Neural progenitor cell (in vitro differentiated cells): ENCODE results near the gene ARHGAP42. TPM values are rescaled to one million over a fixed set of nuclear protein-coding genes. Genes with fewer than 3 reads are reported as not detected.
"Not testable (repeated sequence)": the region's sequence is repeated elsewhere in the genome, so short reads cannot be mapped to it uniquely, and the experiment has no call there.

ENCODE experiments used
- DNase-seq: peaks from one replicate; pipeline ENCODE4 v3.0.0-alpha.2; 2016; ENCODE audit warnings: low spot score
- H2AFZ ChIP-seq: fragments of 200-600 bp; sonication (generic); replicated peaks from 2 replicates; pipeline ENCODE4 v1.6.1; 2016; ENCODE audit warnings: antibody characterized with exemption
- H3F3A ChIP-seq: fragments of 200-600 bp; sonication (generic); 2 replicates; pipeline ENCODE4 v1.6.1; 2016; ENCODE audit warnings: antibody characterized with exemption, low read depth
- H3K27ac ChIP-seq: fragments of 200-600 bp; sonication (generic); 2 replicates; pipeline ENCODE4 v1.5.1; 2016; ENCODE audit warnings: mild to moderate bottlenecking
- H3K27me3 ChIP-seq: fragments of 200-600 bp; sonication (generic); 2 replicates; pipeline ENCODE4 v1.6.1; 2016; ENCODE audit warnings: mild to moderate bottlenecking, moderate library complexity
- H3K36me3 ChIP-seq: fragments of 200-600 bp; sonication (generic); 2 replicates; pipeline ENCODE4 v1.5.1; 2016
- H3K4me1 ChIP-seq: fragments of 200-600 bp; sonication (generic); 2 replicates; pipeline ENCODE4 v1.6.1; 2016; ENCODE audit warnings: mixed run types
- H3K4me2 ChIP-seq: fragments of 200-600 bp; sonication (generic); 2 replicates; pipeline ENCODE4 v1.6.1; 2016
- H3K4me3 ChIP-seq: fragments of 200-600 bp; sonication (generic); 2 replicates; pipeline ENCODE4 v1.5.1; 2016
- H3K79me2 ChIP-seq: fragments of 200-600 bp; sonication (generic); 2 replicates; pipeline ENCODE4 v1.6.1; 2016; ENCODE audit warnings: low read depth
- H3K9ac ChIP-seq: fragments of 200-600 bp; sonication (generic); 2 replicates; pipeline ENCODE4 v1.6.1; 2016
- H3K9me3 ChIP-seq: fragments of 200-600 bp; sonication (generic); 2 replicates; pipeline ENCODE4 v1.5.1; 2016; ENCODE audit warnings: low read depth
- H4K20me1 ChIP-seq: fragments of 200-600 bp; sonication (generic); 2 replicates; pipeline ENCODE4 v1.6.1; 2016; ENCODE audit warnings: low read depth
- H3K27ac Mint-ChIP-seq: 3 replicates; pipeline ENCODE4 v1.8.0; 2021; ENCODE audit warnings: mixed read lengths
- H3K27me3 Mint-ChIP-seq: 2 replicates; pipeline ENCODE4 v1.8.0; 2022; ENCODE audit warnings: low read depth, mild to moderate bottlenecking, inconsistent platforms, moderate library complexity, mixed read lengths; ENCODE audit not compliant: insufficient read depth
- H3K36me3 Mint-ChIP-seq: 3 replicates; pipeline ENCODE4 v1.8.0; 2021; ENCODE audit warnings: mixed read lengths
- H3K4me1 Mint-ChIP-seq: 3 replicates; pipeline ENCODE4 v1.8.0; 2021; ENCODE audit warnings: mixed read lengths
- H3K4me3 Mint-ChIP-seq: 3 replicates; pipeline ENCODE4 v1.8.0; 2021; ENCODE audit warnings: mild to moderate bottlenecking, moderate library complexity, mixed read lengths
- H3K9me3 Mint-ChIP-seq: 3 replicates; pipeline ENCODE4 v1.8.0; 2020; ENCODE audit warnings: mixed read lengths
- CTCF ChIP-seq: fragments of 200-600 bp; sonication (generic); IDR thresholded peaks from 2 replicates; pipeline ENCODE4 v1.5.1; 2017; ENCODE audit warnings: antibody characterized with exemption, mild to moderate bottlenecking
- EZH2 ChIP-seq: fragments of 200-600 bp; sonication (generic); IDR thresholded peaks from 2 replicates; pipeline ENCODE4 v1.6.1; 2017; ENCODE audit warnings: antibody characterized with exemption, mild to moderate bottlenecking, moderate library complexity
- EZH2phosphoT487 ChIP-seq: fragments of 200-600 bp; sonication (generic); IDR thresholded peaks from 2 replicates; pipeline ENCODE4 v1.6.1; 2017; ENCODE audit warnings: antibody characterized with exemption
- total RNA-seq: library from RNA; depleted of rRNA; stranded (reverse); fragments of >200 nt; gene quantifications from 2 replicates; pipeline ENCODE4 v1.2.3, GENCODE V29; 2015; ENCODE audit warnings: low replicate concordance

ARHGAP42 gene
- total RNA-seq, 1 donor from 2014 or later, result 31.0 TPM

GRCh38 chr11:101009690-101010055 lies 322.6 kb downstream of the ARHGAP42 start:
- no peaks in the 10 kb centered on the region for H3K36me3 Mint-ChIP-seq
- no peaks in the 10 kb centered on the region for H3K27me3 Mint-ChIP-seq
- H3K9me3 Mint-ChIP-seq, result no peaks in the 10 kb centered on the region
- Histone ChIP-seq H3K9ac (no peak overlapping the region), H4K20me1 (no peaks in the 10 kb centered on the region), H3K9me3 (no peaks in the 10 kb centered on the region), H3K4me3 (no peak overlapping the region), H3K79me2 (no peaks in the 10 kb centered on the region), H3K4me1 (no peaks in the 10 kb centered on the region), H3K36me3 (no peaks in the 10 kb centered on the region), H3K27me3 (no peaks in the 10 kb centered on the region), H2AFZ (no peak overlapping the region), H3F3A (no peaks in the 10 kb centered on the region), H3K27ac (no peak overlapping the region), H3K4me2 (no peak overlapping the region)
- peaks cover 4% of the 10 kb centered on the region for H3K4me1 Mint-ChIP-seq
- TF ChIP-seq CTCF (no peak), EZH2phosphoT487 (no peak), EZH2 (no peak)
- DNase-seq, result no peak
- H3K27ac Mint-ChIP-seq, result no peak overlapping the region
- no peak overlapping the region for H3K4me3 Mint-ChIP-seq

- H3K36me3 Mint-ChIP-seq, result no peaks in the 10 kb centered on the region
- H3K4me1 ChIP-seq, result no peaks in the 10 kb centered on the region
- no peaks in the 10 kb centered on the region for H3K36me3 ChIP-seq
- H3K4me3 Mint-ChIP-seq, result no peak overlapping the region
- H3K79me2 ChIP-seq, result no peaks in the 10 kb centered on the region
- H3K27ac ChIP-seq, result no peak overlapping the region
- H3K4me1 Mint-ChIP-seq, result peaks cover 4% of the 10 kb centered on the region
- DNase-seq, result peak; percentile 24
- H4K20me1 ChIP-seq, result no peaks in the 10 kb centered on the region
- H3K27ac Mint-ChIP-seq, result no peak overlapping the region
- no peaks in the 10 kb centered on the region for H3K9me3 ChIP-seq
- no peaks in the 10 kb centered on the region for H3K27me3 Mint-ChIP-seq
- H2AFZ ChIP-seq, result no peak overlapping the region
- H3K4me2 ChIP-seq, result no peak overlapping the region
- TF ChIP-seq EZH2, result no peak
- TF ChIP-seq EZH2phosphoT487, result no peak
- no peak for TF ChIP-seq CTCF
- no peaks in the 10 kb centered on the region for H3K27me3 ChIP-seq
- no peaks in the 10 kb centered on the region for H3K9me3 Mint-ChIP-seq
- H3K9ac ChIP-seq, result no peak overlapping the region
- H3F3A ChIP-seq, result no peaks in the 10 kb centered on the region
- no peak overlapping the region for H3K4me3 ChIP-seq
These were observed 323.8 kb downstream of the ARHGAP42 start for GRCh38 chr11:101010899-101011298.

GRCh38 chr11:101011881-101012280 lies 324.8 kb downstream of the ARHGAP42 start:
- Histone ChIP-seq H3K79me2 (no peaks in the 10 kb centered on the region), H3K27ac (no peak overlapping the region), H4K20me1 (no peaks in the 10 kb centered on the region), H3K27me3 (no peaks in the 10 kb centered on the region), H3K4me2 (no peak overlapping the region), H3K4me3 (no peak overlapping the region), H3K9ac (no peak overlapping the region), H3F3A (no peaks in the 10 kb centered on the region), H2AFZ (no peak overlapping the region), H3K4me1 (no peaks in the 10 kb centered on the region), H3K36me3 (no peaks in the 10 kb centered on the region), H3K9me3 (no peaks in the 10 kb centered on the region)
- Mint-ChIP-seq H3K27me3 (no peaks in the 10 kb centered on the region), H3K9me3 (no peaks in the 10 kb centered on the region), H3K27ac (no peak overlapping the region), H3K36me3 (no peaks in the 10 kb centered on the region), H3K4me3 (no peak overlapping the region), H3K4me1 (peaks cover 4% of the 10 kb centered on the region)
- TF ChIP-seq EZH2phosphoT487 (no peak), CTCF (no peak), EZH2 (no peak)
- no peak for DNase-seq

GRCh38 chr11:101013702-101014101 lies 326.6 kb downstream of the ARHGAP42 start:
- not testable (repeated sequence) for H3K4me2 ChIP-seq, H3K4me1 ChIP-seq, H3K9me3 Mint-ChIP-seq, H2AFZ ChIP-seq, H3K36me3 ChIP-seq, DNase-seq, H3K9me3 ChIP-seq, H4K20me1 ChIP-seq, H3K27me3 ChIP-seq, H3K4me3 Mint-ChIP-seq, H3K4me3 ChIP-seq, H3K79me2 ChIP-seq, H3F3A ChIP-seq, H3K27ac Mint-ChIP-seq, H3K27me3 Mint-ChIP-seq, H3K36me3 Mint-ChIP-seq, H3K4me1 Mint-ChIP-seq, H3K9ac ChIP-seq, H3K27ac ChIP-seq
